ENCODE data around the gene OBSCN. TPM values are rescaled to one million over a fixed set of nuclear protein-coding genes. Genes with fewer than 3 reads are reported as not detected.

The OBSCN gene
- total RNA-seq, 1 experiment from 2014 or later = 10.5 TPM

DNA sequence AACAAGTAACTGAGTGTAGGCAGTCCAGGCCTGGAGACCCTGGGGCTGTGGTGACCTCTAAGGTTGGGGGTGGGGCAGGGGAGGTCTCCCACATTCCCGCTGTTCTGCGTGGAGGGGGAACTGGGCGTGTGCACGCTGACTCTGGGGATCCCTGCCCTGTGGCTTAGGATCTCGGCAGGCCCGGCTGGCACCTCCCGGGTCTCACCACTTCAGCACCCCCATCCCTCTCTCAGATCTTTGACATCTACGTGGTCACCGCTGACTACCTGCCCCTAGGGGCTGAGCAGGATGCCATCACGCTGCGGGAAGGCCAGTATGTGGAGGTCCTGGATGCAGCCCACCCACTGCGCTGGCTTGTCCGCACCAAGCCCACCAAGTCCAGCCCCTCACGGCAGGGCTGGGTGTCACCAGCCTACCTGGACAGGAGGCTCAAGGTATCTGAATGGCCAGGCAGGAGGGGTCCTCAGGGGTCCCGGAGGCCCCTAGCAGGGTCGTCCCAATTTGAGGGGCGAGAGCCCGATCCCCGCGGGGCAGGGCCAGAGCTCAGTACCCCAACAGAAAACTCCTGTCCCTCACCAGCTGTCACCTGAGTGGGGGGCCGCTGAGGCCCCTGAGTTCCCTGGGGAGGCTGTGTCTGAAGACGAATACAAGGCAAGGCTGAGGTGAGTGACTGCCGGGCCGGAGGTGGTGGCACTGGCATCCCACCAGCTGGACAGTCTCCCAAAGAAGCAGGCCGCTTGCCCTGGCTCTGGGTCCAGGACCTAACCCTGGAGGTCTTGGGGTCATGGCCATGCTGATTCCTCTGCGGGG is 130.1 kb downstream of the OBSCN start:
- Histone ChIP-seq H3K27me3 (ENCODE audit: control insufficient read depth, insufficient read depth, low read length) (no peaks in the 10 kb centered on the region), H3K4me3 (ENCODE audit: low read depth in 2 of 2, low read length in 2 of 2) (no peak overlapping the region), H3K36me3 (ENCODE audit: control insufficient read depth, insufficient read depth, low read length) (no peaks in the 10 kb centered on the region), H3K4me1 (ENCODE audit: control insufficient read depth, insufficient read depth, low read length) (no peaks in the 10 kb centered on the region), H3K27ac (ENCODE audit: low read length) (no peak overlapping the region), H3K9me3 (ENCODE audit: control insufficient read depth, insufficient read depth, low read depth, low read length) (no peaks in the 10 kb centered on the region)
- BruUV-seq (replicated peaks) = no TSS peak
- no peak for TF ChIP-seq POLR2AphosphoS5 (IDR thresholded peaks at IDR 0.05; ENCODE audit: low read depth, low read length)
- no peak for TF ChIP-seq REST (IDR thresholded peaks at IDR 0.05; ENCODE audit: insufficient read depth in 1 of 2, low read depth in 2 of 2, low read length in 1 of 2)
- TF ChIP-seq, protein P1, sequence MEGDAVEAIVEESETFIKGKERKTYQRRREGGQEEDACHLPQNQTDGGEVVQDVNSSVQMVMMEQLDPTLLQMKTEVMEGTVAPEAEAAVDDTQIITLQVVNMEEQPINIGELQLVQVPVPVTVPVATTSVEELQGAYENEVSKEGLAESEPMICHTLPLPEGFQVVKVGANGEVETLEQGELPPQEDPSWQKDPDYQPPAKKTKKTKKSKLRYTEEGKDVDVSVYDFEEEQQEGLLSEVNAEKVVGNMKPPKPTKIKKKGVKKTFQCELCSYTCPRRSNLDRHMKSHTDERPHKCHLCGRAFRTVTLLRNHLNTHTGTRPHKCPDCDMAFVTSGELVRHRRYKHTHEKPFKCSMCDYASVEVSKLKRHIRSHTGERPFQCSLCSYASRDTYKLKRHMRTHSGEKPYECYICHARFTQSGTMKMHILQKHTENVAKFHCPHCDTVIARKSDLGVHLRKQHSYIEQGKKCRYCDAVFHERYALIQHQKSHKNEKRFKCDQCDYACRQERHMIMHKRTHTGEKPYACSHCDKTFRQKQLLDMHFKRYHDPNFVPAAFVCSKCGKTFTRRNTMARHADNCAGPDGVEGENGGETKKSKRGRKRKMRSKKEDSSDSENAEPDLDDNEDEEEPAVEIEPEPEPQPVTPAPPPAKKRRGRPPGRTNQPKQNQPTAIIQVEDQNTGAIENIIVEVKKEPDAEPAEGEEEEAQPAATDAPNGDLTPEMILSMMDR (IDR thresholded peaks at IDR 0.05) = no peak
- no peak for TF ChIP-seq TCF7L2 (IDR thresholded peaks at IDR 0.05; ENCODE audit: low read depth, low read length)
- no peak for TF ChIP-seq SIN3A (IDR thresholded peaks at IDR 0.05; ENCODE audit: borderline replicate concordance, insufficient read depth, low read depth, low read length)
- POLR2A ChIA-PET = interaction anchor here (0.6 kb wide), 1 partner anchor 13 kb away, joined by 6 read pairs; no protein-coding TSS in a partner anchor
- in situ Hi-C loops (cut with HindIII; ENCODE audit: low pct_unique_long_range_greater_than_20kb, low sequenced_read_pairs) (no loop called here), intact Hi-C loops (cut with micrococcal nuclease; ENCODE audit: unreplicated experiment) (no loop called here)
- CTCF ChIA-PET = no interaction called here
- DNase-seq (ENCODE audit: low read depth, low spot score) = no peak
- ATAC-seq = no peak

DNA sequence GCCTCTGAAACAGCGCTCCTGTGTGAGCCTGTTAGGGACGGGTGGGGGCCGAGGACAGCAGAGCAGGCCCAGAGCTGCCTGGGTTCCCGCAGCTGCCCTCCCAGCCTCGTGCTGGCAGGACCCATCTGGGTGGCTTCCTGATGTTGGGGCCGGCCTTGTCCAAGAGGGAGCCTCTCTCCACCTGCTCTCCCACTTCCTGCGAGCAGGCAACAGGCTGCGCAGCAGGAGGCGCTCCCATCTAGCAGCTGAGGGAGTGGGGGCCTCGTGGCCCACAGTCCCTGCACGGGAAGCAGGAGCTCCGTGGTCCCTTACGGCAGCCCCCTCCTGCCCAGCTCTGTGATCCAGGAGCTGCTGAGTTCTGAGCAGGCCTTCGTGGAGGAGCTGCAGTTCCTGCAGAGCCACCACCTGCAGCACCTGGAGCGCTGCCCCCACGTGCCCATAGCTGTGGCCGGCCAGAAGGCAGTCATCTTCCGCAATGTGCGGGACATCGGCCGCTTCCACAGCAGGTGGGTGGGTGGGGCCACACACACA is 130.7 kb downstream of the OBSCN start:
- BruUV-seq (replicated peaks) = no TSS peak
- DNase-seq (ENCODE audit: low read depth, low spot score) = no peak
- intact Hi-C loops (cut with micrococcal nuclease; ENCODE audit: unreplicated experiment) = no loop called here
- in situ Hi-C loops (cut with HindIII; ENCODE audit: low pct_unique_long_range_greater_than_20kb, low sequenced_read_pairs) = no loop called here
- Histone ChIP-seq H3K27ac (ENCODE audit: low read length) (no peak overlapping the region), H3K36me3 (ENCODE audit: control insufficient read depth, insufficient read depth, low read length) (no peaks in the 10 kb centered on the region), H3K9me3 (ENCODE audit: control insufficient read depth, insufficient read depth, low read depth, low read length) (no peaks in the 10 kb centered on the region), H3K27me3 (ENCODE audit: control insufficient read depth, insufficient read depth, low read length) (no peaks in the 10 kb centered on the region), H3K4me1 (ENCODE audit: control insufficient read depth, insufficient read depth, low read length) (no peaks in the 10 kb centered on the region), H3K4me3 (ENCODE audit: low read depth in 2 of 2, low read length in 2 of 2) (no peak overlapping the region)
- CTCF ChIA-PET = no interaction called here
- POLR2A ChIA-PET = interaction anchor here (0.6 kb wide), 1 partner anchor 14 kb away, joined by 6 read pairs; no protein-coding TSS in a partner anchor
- ATAC-seq = no peak
- TF ChIP-seq POLR2AphosphoS5 (IDR thresholded peaks at IDR 0.05; ENCODE audit: low read depth, low read length) (no peak), REST (IDR thresholded peaks at IDR 0.05; ENCODE audit: insufficient read depth in 1 of 2, low read depth in 2 of 2, low read length in 1 of 2) (no peak), SIN3A (IDR thresholded peaks at IDR 0.05; ENCODE audit: borderline replicate concordance, insufficient read depth, low read depth, low read length) (no peak), TCF7L2 (IDR thresholded peaks at IDR 0.05; ENCODE audit: low read depth, low read length) (no peak)
- TF ChIP-seq, protein P1 (IDR thresholded peaks at IDR 0.05) = no peak; the same call in 1 of the 2 replicates
